K562 (cell line): Measurements from ENCODE around the gene AFF3. TPM values are rescaled to one million over a fixed set of nuclear protein-coding genes. Genes with fewer than 3 reads are reported as not detected.
A peak's percentile ranks its signal among the peaks of the same experiment; 100 is the strongest.

Experiments used
- BMI1 ChIP-seq: fragments of 150-350 bp; IDR thresholded peaks from 2 replicates; pipeline ENCODE4 v1.6.1; 2014; ENCODE audit warnings: low read length
- CREM ChIP-seq: IDR thresholded peaks from 2 replicates; pipeline ENCODE4 v1.6.1; 2014; ENCODE audit warnings: antibody characterized with exemption, low read depth
- DEAF1 ChIP-seq: fragments of 450-650 bp; formaldehyde crosslinking; IDR thresholded peaks from 2 replicates; pipeline ENCODE4 v1.4.0; 2020; ENCODE audit warnings: mild to moderate bottlenecking, moderate library complexity
- EP300 ChIP-seq: IDR thresholded peaks from 2 replicates; pipeline ENCODE4 v1.6.1; 2012; ENCODE audit warnings: low read length, improper control_type of control experiment
- ETV1 ChIP-seq: fragments of 450-650 bp; conservative IDR thresholded peaks from 2 replicates; pipeline ENCODE4 v1.6.1; 2016; ENCODE audit warnings: missing genetic modification characterization, control low read depth, low read depth, missing compliant biosample characterization
- FOXK1 ChIP-seq: sonication (generic); formaldehyde crosslinking; IDR thresholded peaks from 2 replicates; pipeline ENCODE4 v1.8.0; 2022; ENCODE audit warnings: missing genetic modification reagents, mild to moderate bottlenecking, borderline replicate concordance
- GABPA ChIP-seq: fragments of 200-800 bp; sonication (Bioruptor generic); conservative IDR thresholded peaks from 2 replicates; pipeline ENCODE4 v1.6.1; 2016; ENCODE audit warnings: low read depth, missing genetic modification characterization, missing compliant biosample characterization
- GABPB1 ChIP-seq: sonication (generic); formaldehyde crosslinking; IDR thresholded peaks from 2 replicates; pipeline ENCODE4 v1.8.0; 2022; ENCODE audit warnings: mild to moderate bottlenecking, missing genetic modification reagents
- KDM4B ChIP-seq, 2 experiments: fragments of 450-650 bp in 1 of 2; sonication (generic) in 1 of 2; IDR thresholded peaks; 2 replicates each; pipeline ENCODE4 v1.6.1; 2016 to 2017; ENCODE audit warnings: borderline replicate concordance in 2 of 2, antibody characterized with exemption in 1 of 2, low read depth in 1 of 2, mild to moderate bottlenecking in 1 of 2
- MAFF ChIP-seq: IDR thresholded peaks from 2 replicates; pipeline ENCODE4 v1.6.1; 2012; ENCODE audit warnings: low read length, improper control_type of control experiment
- MYC ChIP-seq, 2 experiments: fragments of 250-450 bp in 1 of 2; sonication (Bioruptor Pico) in 1 of 2; IDR thresholded peaks; 2 replicates each; pipeline versions ENCODE4 v1.5.1 to v1.6.1; 2012 to 2021; ENCODE audit warnings: low read depth in 2 of 2, borderline replicate concordance in 1 of 2, improper control_type of control experiment in 1 of 2, low read length in 1 of 2, mild to moderate bottlenecking in 1 of 2, moderate library complexity in 1 of 2
- NFIC ChIP-seq: fragments of 450-650 bp; IDR thresholded peaks from 2 replicates; pipeline ENCODE4 v1.6.1; 2017; ENCODE audit warnings: mild to moderate bottlenecking, inconsistent platforms
- NR2C2 ChIP-seq, 2 experiments: fragments of 200-800 bp in 1 of 2; sonication (Bioruptor generic) in 1 of 2; sonication (generic) in 1 of 2; formaldehyde crosslinking in 1 of 2; IDR thresholded peaks; 2 replicates each; pipeline versions ENCODE4 v1.6.1 to v1.8.0; 2016 to 2022; ENCODE audit warnings: mild to moderate bottlenecking in 1 of 2, missing compliant biosample characterization in 1 of 2, missing genetic modification characterization in 1 of 2, missing genetic modification reagents in 1 of 2
- PKNOX1 ChIP-seq: fragments of 450-650 bp; IDR thresholded peaks from 2 replicates; pipeline ENCODE4 v1.6.1; 2016
- SMARCA4 ChIP-seq: fragments of 450-650 bp; IDR thresholded peaks from 2 replicates; pipeline ENCODE4 v1.6.1; 2016
- ZBTB34 ChIP-seq: fragments of 250-450 bp; sonication (Bioruptor Pico); IDR thresholded peaks from 2 replicates; pipeline ENCODE4 v1.8.0; 2021; ENCODE audit warnings: mild to moderate bottlenecking, moderate library complexity
- ZHX1 ChIP-seq: fragments of 150-350 bp; conservative IDR thresholded peaks from 2 replicates; pipeline ENCODE4 v1.6.1; 2014; ENCODE audit warnings: low read length
- ZNF561 ChIP-seq: fragments of 450-650 bp; formaldehyde crosslinking; conservative IDR thresholded peaks from 2 replicates; pipeline ENCODE4 v1.4.0; 2020; ENCODE audit warnings: mild to moderate bottlenecking, moderate library complexity
- polyA plus RNA-seq, 8 experiments: library from polyadenylated mRNA; depleted of rRNA in 4 of 8; stranded (reverse) in 5 of 8; unstranded in 3 of 8; fragments of >200 nt; fragmentation: Nextera tagmentation in 2 of 8; fragmentation: Illumina TruSeq in 1 of 8; extraction: Ambion mirVana in 2 of 8; extraction: Trizol in 1 of 8; gene quantifications; 2 replicates each; pipeline versions ENCODE4 v1.2.1 to v1.2.3, GENCODE V29; 2011 to 2014; ENCODE audit warnings: inconsistent platforms in 1 of 8, missing spikeins in 1 of 8
- total RNA-seq, 7 experiments: library from RNA; depleted of rRNA in 6 of 7; stranded (reverse); fragments of >200 nt in 6 of 7; fragmentation: Illumina TruSeq in 2 of 7; extraction: Trizol in 2 of 7; gene quantifications; 2 replicates each; pipeline versions ENCODE4 v1.2.1 to v1.2.3, GENCODE V29; 2011 to 2021; ENCODE audit warnings: low replicate concordance in 1 of 7
- TF ChIP-seq, protein P1 (sequence below): fragments of 450-650 bp; IDR thresholded peaks from one replicate; pipeline ENCODE4 v1.6.1; 2018; ENCODE audit warnings: mild to moderate bottlenecking, moderate library complexity; ENCODE audit not compliant: partially characterized antibody

The AFF3 gene
- total and polyA plus RNA-seq, 9 of the 15 experiments (the other 6 are each of a cell fraction or from before 2014, with no cell fraction given): 0.02 to 0.11 TPM; not detected in 7

DNA sequence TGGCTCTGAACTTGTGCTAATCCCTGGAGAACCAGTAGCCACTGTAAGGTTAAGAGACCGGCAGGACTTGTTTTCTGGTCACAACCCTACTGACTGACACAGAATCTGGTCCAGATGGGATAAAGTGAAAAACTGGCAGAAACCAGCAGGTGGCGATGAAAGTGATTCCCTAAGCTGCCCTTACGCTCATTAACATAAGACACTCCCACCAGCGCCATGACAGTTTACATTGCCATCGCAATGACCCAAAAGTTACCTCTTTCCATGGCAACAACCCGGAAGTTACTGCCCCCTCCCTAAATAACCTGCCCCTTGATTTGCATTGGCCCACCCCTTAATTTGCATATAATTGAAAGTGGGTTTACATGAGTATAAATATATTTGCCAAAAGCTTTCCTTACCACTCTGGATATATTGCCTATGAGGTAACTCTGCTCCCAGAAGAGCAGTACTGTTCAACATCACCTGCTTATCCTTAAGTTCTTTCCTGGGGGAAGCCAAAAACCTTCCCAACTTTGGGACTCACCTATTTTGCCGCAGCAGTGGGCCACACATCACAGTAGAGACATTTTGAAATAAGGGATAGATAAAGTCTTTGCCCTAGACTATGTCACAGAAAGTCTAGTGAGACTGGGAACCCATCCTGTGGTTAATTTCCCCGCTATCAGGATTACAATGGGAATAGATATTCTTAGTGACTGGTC lies 35.8 kb upstream of the AFF3 start (continued):
- TF ChIP-seq ZHX1 (no peak), ZNF561 (CRISPR knock-in tag) (no peak), GABPB1 (CRISPR knock-in tag) (peak; percentile 83), DEAF1 (CRISPR knock-in tag) (0 out of 2 replicates have a peak, but pooled peaks have one; percentile 29), ZBTB34 (no peak), EP300 (no peak), MAFF (no peak), SMARCA4 (no peak), GABPA (tag) (peak; percentile 93), MYC (IDR thresholded peaks at IDR 0.05; ENCODE audit: low read depth, low read length) (no peak), MYC (CRISPR knock-in tag; IDR thresholded peaks at IDR 0.05; ENCODE audit: borderline replicate concordance, low read depth) (no peak), CREM (0 out of 2 replicates have a peak, but pooled peaks have one; percentile 29), PKNOX1 (peak; percentile 76), KDM4B (IDR thresholded peaks at IDR 0.05; ENCODE audit: borderline replicate concordance in 2 of 2, low read depth in 1 of 2) (no peak), FOXK1 (no peak), ETV1 (tag) (0 out of 2 replicates have a peak, but pooled peaks have one; percentile 26), NR2C2 (CRISPR knock-in tag; IDR thresholded peaks at IDR 0.05) (peak; percentile 83; the same call in 1 of the 2 replicates), NR2C2 (tag; IDR thresholded peaks at IDR 0.05) (peak; percentile 99), BMI1 (peak; percentile 85), NFIC (no peak)
- TF ChIP-seq, protein P1, sequence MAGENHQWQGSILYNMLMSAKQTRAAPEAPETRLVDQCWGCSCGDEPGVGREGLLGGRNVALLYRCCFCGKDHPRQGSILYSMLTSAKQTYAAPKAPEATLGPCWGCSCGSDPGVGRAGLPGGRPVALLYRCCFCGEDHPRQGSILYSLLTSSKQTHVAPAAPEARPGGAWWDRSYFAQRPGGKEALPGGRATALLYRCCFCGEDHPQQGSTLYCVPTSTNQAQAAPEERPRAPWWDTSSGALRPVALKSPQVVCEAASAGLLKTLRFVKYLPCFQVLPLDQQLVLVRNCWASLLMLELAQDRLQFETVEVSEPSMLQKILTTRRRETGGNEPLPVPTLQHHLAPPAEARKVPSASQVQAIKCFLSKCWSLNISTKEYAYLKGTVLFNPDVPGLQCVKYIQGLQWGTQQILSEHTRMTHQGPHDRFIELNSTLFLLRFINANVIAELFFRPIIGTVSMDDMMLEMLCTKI: no peak
